ENCODE results near the gene EWSR1.
"Not testable (repeated sequence)": the region's sequence is repeated elsewhere in the genome, so short reads cannot be mapped to it uniquely, and the experiment has no call there.

The EWSR1 gene

DNA sequence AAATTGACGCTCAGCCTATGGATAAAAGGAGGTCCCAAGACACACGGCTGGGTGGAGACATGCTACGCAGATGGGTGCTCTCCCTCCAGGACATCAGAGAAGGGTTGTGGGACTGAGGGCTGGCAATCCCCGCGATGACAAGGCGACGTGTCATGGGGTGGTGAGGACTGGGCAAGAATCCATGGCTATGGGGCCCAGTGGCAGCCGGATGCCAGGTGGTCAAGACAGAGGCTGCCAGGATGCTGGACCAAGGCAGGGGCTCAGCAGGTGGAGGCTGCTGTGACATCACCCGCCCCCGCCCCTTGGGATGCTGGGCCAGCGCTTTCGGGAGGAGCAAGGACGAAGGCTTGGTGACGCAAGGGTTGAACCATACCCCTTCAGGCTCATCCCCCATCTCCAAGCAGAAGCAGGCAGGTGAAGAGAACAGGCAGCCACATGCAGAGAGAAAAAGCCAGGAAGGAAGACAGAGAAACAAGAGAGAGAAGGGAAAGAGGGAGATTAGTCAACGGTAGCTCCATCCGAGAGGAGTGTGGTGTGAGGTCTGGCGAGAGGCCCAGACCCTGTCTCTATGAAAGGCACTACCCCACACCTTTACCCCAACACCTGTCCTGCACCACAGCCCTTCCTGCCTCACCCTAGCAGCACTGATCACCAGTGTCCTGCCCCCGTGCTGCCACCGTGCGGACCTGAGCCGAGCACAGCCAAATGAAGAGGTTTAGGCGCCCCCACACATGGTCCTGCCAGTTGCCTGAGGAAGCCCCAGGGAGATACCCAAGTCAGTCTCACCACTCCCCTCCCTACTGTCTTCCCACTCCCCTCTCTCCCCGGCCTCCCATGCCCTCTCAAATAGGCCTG is 71.5 kb downstream of the EWSR1 start:
- no peak for DNase-seq (ENCODE audit: low spot score)

DNA sequence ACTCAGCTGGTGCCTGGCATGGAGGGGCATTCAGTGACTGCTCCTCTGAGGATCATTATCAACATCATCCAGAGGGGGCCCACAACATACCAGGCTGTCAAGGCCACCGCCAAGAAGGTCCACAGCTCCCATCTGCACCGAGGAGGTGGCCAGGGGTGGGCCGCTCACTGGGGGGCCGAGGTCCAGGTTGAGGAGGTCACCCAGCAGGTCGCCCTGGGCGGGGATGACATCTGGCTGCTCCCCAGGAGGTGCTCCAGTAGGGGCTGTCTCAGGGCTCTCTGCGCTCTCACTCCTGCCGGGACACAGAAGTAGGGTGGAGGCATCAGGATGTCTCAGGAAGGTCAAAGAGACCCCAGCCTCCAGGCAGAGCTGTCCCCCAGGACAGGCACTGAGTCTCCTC is 72.5 kb downstream of the EWSR1 start:
- DNase-seq (ENCODE audit: low spot score) = no peak

DNA sequence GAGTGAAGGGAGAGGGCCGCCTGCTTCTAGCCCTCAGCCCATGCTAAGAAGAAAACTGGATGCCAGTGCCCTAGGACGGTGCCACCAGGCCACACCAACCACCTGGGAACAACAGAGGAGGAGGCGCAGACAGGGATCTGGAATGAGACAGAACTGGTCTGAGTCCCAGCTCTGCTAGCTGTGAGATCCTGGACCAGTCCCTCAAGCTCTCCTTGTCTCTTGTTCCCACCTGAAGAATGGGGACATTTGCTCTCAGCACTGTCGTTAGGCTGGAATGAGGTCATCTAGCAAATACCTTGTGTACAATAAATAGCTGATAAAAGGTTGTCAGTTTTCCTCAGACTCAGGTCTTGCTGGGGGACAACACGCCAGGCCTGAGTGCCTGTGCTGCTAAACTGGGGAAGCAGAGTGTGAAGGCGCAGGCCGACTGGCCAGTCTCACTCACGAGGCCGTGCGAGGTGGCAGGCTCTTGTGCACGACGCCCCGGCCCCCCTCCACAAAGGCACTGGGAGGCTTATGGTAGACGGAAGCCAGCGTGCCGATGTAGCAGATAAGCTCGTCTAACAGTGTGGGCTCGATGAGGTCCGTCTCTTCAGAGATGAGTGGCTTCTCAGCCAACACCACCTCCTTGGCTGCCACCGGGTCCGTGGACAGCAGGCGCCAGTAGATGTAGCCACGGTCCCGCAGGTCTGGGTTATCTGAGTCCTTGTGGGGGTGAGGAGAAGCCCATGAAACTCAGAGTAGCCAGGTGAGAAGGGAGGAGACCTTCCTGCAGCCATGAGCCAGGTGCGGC is 73.2 kb downstream of the EWSR1 start:
- no peak for DNase-seq (ENCODE audit: low spot score)

DNA sequence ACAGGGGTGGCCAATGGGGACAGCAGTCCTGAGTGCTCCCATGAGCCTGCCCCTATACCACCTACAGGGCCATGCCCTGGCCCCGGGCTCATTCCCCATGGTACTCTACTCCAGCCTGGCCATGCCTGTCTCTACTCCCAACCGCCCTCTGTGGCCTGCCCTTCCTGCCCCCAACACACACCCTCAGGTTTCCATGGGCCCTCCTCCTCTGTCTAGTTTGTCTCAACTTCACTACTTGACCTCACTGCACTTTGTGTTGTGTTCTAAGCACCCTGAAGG is 73.7 kb downstream of the EWSR1 start:
- no peak for DNase-seq (ENCODE audit: low spot score)

DNA sequence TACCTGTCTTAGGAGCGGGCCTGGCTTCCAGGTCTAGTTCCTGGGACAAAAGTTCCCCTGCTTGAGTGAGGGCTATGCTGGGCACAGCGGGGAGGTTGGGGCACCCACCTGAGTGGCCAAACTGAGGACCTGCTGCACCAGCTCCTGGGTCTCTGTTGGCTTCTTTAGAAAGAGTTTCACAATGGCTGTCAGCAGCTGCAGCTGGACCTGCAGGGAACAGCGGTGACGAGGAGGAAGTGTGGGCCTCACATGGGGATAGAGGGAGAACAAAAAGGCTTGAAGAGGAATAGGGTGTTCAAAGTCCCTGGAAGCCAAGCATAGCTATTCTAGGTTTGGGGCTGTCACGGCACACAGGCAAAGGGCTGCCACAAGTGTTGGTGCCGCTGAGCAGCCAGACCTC is 74.1 kb downstream of the EWSR1 start:
- DNase-seq (ENCODE audit: low spot score) = no peak

DNA sequence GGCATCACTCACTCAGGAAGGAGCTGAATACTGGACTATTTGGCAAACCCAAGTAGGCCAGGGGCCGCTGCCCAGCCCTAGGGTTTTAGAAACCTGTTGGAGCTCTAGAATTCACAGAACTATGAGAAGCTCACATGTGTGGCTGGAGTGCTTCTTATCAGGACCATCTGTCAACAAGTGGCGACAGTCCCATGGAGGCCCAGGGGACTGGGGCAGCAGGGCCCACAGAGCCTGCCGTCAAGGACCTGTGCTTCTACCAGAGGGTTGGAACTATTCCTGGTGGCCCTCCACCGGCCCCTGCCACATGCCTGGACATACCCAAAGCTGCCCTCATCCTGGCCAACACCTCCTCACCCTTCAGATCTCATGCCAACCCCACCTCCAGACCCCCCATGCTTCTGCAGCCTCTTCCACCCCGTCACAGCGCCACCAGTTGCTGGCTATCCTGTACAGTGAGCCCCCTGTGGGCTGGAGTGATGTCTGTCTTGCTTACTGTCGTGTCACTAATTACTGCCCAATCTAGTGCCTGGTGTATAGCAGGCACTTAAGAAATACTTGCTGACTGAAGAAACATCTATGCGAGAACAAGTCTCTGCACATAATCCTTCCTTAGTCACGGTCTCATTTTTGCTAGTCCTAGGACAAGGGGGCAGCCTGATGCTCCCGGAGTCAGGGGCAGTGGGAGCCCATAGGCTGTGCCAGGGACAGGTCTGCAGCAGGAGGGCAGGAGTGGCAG is 74.7 kb downstream of the EWSR1 start:
- DNase-seq (ENCODE audit: low spot score) = no peak

DNA sequence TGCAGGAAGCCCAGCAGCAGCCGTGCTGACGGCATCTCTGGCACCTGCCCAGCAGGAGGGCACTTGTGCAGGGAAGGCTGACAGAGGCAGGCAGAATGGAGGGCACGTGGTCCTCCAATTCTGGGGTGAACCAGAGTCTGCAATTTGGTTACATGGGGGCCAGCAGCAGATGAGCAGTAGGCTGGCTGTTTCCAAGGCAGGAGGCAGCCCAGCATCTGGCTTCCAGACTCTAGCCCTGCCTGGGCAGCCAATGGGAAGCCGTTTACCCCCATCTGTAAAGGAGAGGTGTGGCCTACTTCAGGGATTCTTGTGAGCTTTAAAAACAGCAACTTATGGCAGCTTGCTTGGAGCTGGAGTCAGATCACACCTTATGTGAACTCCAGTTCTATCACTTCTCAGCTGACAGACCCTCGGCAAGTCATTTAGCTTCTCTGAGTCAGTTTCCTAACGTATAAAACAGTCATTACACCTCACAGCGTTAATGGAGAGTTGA is 75.3 kb downstream of the EWSR1 start:
- no peak for DNase-seq (ENCODE audit: low spot score)

DNA sequence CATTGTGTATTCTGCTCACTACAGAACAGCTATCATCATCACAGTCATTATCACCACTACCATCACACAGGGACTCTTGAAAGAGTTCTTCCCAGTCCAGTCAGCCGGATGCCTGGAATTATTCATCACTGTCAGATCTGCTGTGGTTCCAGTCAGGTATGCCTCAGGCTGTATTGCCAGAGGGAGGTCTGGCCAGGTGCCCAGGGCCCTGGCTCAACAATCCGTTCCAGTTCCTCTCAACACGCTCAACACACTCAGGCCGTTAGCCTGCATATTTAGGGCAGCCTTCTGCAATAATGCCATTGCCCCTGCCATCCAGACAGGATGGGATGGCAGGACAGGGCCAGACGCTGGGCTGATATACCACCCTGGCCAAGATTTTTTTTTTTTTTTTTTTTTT is 76.1 kb downstream of the EWSR1 start:
- DNase-seq (ENCODE audit: low spot score) = no peak

DNA sequence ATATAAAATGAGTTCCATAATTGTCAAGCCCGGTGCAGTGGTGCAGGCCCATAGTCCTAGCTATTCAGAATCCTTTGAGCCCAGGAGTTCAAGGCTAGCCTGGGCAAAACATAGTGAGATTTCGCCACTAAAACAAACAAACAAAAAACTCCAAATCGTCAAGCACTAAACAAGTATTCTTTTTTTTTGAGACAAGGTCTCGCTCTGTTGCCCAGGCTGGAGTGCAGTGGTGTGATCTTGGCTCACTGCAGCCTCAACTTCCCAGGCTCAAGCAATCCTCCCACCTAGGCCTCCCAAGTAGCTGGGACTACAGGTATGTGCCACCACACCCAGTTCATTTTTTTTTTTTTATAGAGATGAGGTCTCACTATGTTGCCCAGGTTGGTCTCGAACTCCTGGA is 76.8 kb downstream of the EWSR1 start:
- DNase-seq (ENCODE audit: low spot score) = not testable (repeated sequence)

DNA sequence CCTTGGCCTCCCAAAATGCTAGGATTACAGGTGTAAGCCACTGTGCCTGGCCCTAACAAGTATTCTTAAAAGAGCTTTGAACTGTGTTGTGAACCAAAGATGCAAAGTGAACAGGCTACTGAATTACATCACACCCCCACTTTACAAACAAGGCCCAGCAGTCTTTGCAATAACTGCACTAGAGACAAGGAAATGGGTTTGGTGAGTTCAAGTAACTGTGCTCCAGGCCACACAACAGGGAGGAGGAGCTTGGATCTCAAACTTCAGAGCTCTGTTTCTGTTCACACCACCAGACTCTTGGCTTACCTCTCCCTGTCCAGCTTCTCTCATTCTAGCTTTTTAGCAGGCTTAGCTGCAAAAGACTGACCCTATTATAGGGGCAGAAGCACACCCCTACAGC is 77.9 kb downstream of the EWSR1 start:
- DNase-seq (ENCODE audit: low spot score) = no peak

DNA sequence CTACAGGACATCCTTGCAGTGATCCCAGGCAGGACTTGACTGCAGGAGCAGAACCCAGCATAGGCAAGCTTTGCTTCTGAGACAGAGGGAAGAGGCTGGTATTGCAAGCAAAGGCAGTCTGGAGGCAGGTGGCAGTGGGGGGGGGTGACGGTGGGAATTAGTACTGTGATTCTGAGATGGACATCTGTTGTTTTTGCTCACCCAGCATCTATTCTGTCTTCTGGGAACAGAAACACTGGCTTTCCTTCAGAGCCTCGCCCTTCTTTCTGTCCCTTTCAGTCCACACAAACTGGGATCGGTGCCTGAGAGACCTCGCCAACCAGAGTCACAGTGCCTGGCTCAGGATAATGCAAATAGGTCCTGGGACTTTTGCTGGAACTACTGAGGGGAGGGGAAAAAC is 78.6 kb downstream of the EWSR1 start:
- no peak for DNase-seq (ENCODE audit: low spot score)

DNA sequence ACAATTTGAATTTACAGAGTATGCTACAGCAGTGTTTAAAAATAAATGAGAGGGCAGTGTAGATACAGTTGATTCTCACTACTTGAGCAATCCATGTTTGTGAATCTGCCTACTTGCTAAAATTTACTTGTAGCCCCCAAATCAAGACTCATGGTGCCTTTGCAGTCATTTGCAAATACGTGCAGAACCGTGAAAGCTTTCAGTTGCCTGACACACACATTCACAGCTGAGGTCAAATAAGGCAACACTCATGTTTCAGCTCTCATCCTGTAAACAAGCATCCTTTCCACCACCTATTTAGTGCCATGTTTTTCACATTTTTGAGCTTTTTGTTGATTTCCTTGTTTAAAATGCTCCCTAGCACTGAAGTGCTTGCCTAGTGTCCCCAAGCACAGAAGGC is 80.0 kb downstream of the EWSR1 start:
- DNase-seq (ENCODE audit: low spot score) = no peak

DNA sequence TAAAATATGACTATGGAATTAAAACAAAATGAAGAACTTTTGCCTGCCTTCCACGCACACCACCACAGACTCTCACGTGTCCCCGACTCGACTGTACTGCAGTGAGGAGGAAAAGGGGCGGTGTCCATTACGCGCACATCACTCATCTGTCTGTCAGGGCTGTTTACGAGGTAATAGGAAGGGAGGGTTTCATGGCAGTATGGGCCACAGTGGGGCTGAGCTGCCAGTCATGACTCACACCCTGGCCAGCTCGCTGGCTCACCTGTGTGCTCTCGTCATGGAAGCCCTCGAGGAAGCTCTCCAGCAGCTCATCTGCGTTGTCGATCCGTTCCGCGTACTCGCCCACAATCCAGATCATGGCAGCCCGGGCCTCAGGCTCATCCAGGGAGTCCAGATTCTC is 80.9 kb downstream of the EWSR1 start:
- DNase-seq (ENCODE audit: low spot score) = no peak
